GM12878 (cell line): ENCODE results near the gene FXYD4. TPM values are rescaled to one million over a fixed set of nuclear protein-coding genes. Genes with fewer than 3 reads are reported as not detected.
A peak's percentile ranks its signal among the peaks of the same experiment; 100 is the strongest.

Experiments used
- ATAC-seq: fragments of 200-7000 bp; cut with Tn5 transposase; 3 replicates; pipeline ENCODE4 v1.9.1; 2020; ENCODE audit warnings: mild to moderate bottlenecking, moderate library complexity
- BruUV-seq: library from RNA; stranded (reverse); fragments of 400-500 nt; replicated peaks from 2 replicates; lab custom pipeline; 2021; lab: Mats Ljungman, UMichigan
- CTCF ChIA-PET: fragments of 300-600 bp; sonication (Branson Sonifier 250); formaldehyde crosslinking; extraction: SDS; loops from one replicate; lab custom pipeline; 2021; ENCODE audit warnings: inconsistent platforms; lab: Yijun Ruan, JAX
- POLR2A ChIA-PET: fragments of 350-600 bp; formaldehyde crosslinking; extraction: SDS; loops from one replicate; lab custom pipeline; 2021; ENCODE audit warnings: inconsistent platforms; lab: Charles Lee
- RAD21 ChIA-PET: fragments of 300-600 bp; sonication (Branson Sonifier 250); formaldehyde crosslinking; loops from one replicate; lab custom pipeline; 2023; ENCODE audit warnings: antibody characterized with exemption; ENCODE audit not compliant: unreplicated experiment; lab: Charles Lee
- SMC1A ChIA-PET: fragments of 300-600 bp; sonication (Branson Sonifier 250); formaldehyde crosslinking; loops from one replicate; lab custom pipeline; 2023; ENCODE audit not compliant: unreplicated experiment, uncharacterized antibody; lab: Charles Lee
- DNase-seq: peaks from one replicate; pipeline ENCODE4 v3.0.0-alpha.2; 2011; ENCODE audit warnings: low read depth, low spot score
- FAIRE-seq: peaks from 3 replicates; lab custom pipeline; 2011; peaks lifted over from hg19 to GRCh38; lab: Jason Lieb, UNC
- H2AFZ ChIP-seq: 2 replicates; pipeline ENCODE4 v1.6.0; 2011; ENCODE audit warnings: low read depth, low read length, control low read depth; ENCODE audit not compliant: control insufficient read depth
- H3K27ac ChIP-seq: 2 replicates; pipeline ENCODE4 v1.5.1; 2011; ENCODE audit warnings: control low read depth; ENCODE audit not compliant: control insufficient read depth, insufficient read depth
- H3K27me3 ChIP-seq, 2 experiments: replicated peaks in 1 of 2; 2 replicates each; pipeline versions ENCODE4 v1.6.0 to v1.6.1; 2011; ENCODE audit warnings: low read length in 1 of 2; ENCODE audit not compliant: control insufficient read depth in 2 of 2, insufficient read depth in 2 of 2
- H3K36me3 ChIP-seq, 2 experiments: 2 replicates each; pipeline ENCODE4 v1.5.1; 2011; ENCODE audit warnings: low read length in 1 of 2; ENCODE audit not compliant: control insufficient read depth in 2 of 2, insufficient read depth in 2 of 2
- H3K4me1 ChIP-seq: 2 replicates; pipeline ENCODE4 v1.6.1; 2011; ENCODE audit warnings: mild to moderate bottlenecking, low read length, moderate library complexity, mixed read lengths; ENCODE audit not compliant: control insufficient read depth, insufficient read depth
- H3K4me2 ChIP-seq: 2 replicates; pipeline ENCODE4 v1.6.0; 2011; ENCODE audit warnings: control low read depth; ENCODE audit not compliant: control insufficient read depth, insufficient read depth
- H3K4me3 ChIP-seq: fragments of 200-600 bp; sonication (generic); 2 replicates; pipeline ENCODE4 v1.5.1; 2016
- H3K79me2 ChIP-seq: 2 replicates; pipeline ENCODE4 v1.6.0; 2011; ENCODE audit warnings: low read length; ENCODE audit not compliant: control insufficient read depth, insufficient read depth
- H3K9ac ChIP-seq: 2 replicates; pipeline ENCODE4 v1.8.0; 2011; ENCODE audit warnings: low read length, control low read depth, mixed read lengths; ENCODE audit not compliant: control insufficient read depth, insufficient read depth
- H3K9me3 ChIP-seq: replicated peaks from 3 replicates; pipeline ENCODE4 v1.5.1; 2011; ENCODE audit warnings: mild to moderate bottlenecking, low read length; ENCODE audit not compliant: control insufficient read depth, insufficient read depth
- H4K20me1 ChIP-seq: 2 replicates; pipeline ENCODE4 v1.6.0; 2011; ENCODE audit not compliant: control insufficient read depth, insufficient read depth
- CHD1 ChIP-seq: IDR thresholded peaks from 2 replicates; pipeline ENCODE4 v1.6.1; 2012; ENCODE audit warnings: low read depth, low read length, improper control_type of control experiment
- IKZF2 ChIP-seq, 2 experiments: fragments of 450-650 bp; IDR thresholded peaks; 2 replicates each; pipeline ENCODE4 v1.6.1; 2017; ENCODE audit warnings: mild to moderate bottlenecking in 2 of 2, moderate library complexity in 2 of 2
- LARP7 ChIP-seq: fragments of 450-650 bp; IDR thresholded peaks from 2 replicates; pipeline ENCODE4 v1.6.1; 2017; ENCODE audit warnings: mild to moderate bottlenecking
- RAD21 ChIP-seq: IDR thresholded peaks from 2 replicates; pipeline ENCODE4 v1.6.1; 2011; ENCODE audit warnings: mild to moderate bottlenecking, low read depth, low read length, moderate library complexity; ENCODE audit not compliant: insufficient read depth
- WRNIP1 ChIP-seq: IDR thresholded peaks from 2 replicates; pipeline ENCODE4 v1.6.1; 2011; ENCODE audit warnings: low read depth, low read length, improper control_type of control experiment, borderline replicate concordance
- WGBS: methylation state at CpG from one replicate; pipeline ENCODE4 v1.1.6; 2016; ENCODE audit warnings: low lambda C conversion rate; ENCODE audit not compliant: insufficient replicate concordance, insufficient coverage; ENCODE audit errors: missing lambda C conversion rate; 5-methylcytosine and 5-hydroxymethylcytosine counted together
- in situ Hi-C: fragments of 300-500 bp; cut with MboI; formaldehyde crosslinking; loops from 9 replicates; pipeline ENCODE4 v1.14.3; 2018; ENCODE audit warnings: mixed read lengths
- intact Hi-C: fragments of 100-400 bp; cut with micrococcal nuclease; formaldehyde crosslinking; loops from one replicate; pipeline ENCODE4 v1.14.2; 2022; ENCODE audit not compliant: unreplicated experiment
- polyA plus RNA-seq, 11 experiments: library from polyadenylated mRNA; depleted of rRNA in 4 of 11; unstranded in 6 of 11; stranded (reverse) in 5 of 11; fragments of >200 nt; fragmentation: Nextera tagmentation in 4 of 11; fragmentation: Illumina TruSeq in 1 of 11; extraction: Ambion mirVana in 4 of 11; extraction: Trizol in 1 of 11; gene quantifications; 1 replicate in 1 of 11; 2 replicates in 10 of 11; pipeline versions ENCODE4 v1.2.1 to v1.2.3, GENCODE V29; 2011 to 2016; ENCODE audit warnings: inconsistent platforms in 2 of 11, missing spikeins in 2 of 11, low read depth in 1 of 11
- total RNA-seq, 4 experiments: library from RNA; depleted of rRNA in 3 of 4; stranded (reverse); fragments of >200 nt in 3 of 4; fragmentation: Illumina TruSeq in 1 of 4; extraction: Trizol in 1 of 4; gene quantifications; 2 replicates each; pipeline versions ENCODE4 v1.2.1 to v1.2.3, GENCODE V29; 2013 to 2021
- TF ChIP-seq, protein P1 (sequence below): fragments of 450-650 bp; IDR thresholded peaks from 2 replicates; pipeline ENCODE4 v1.6.1; 2016; ENCODE audit warnings: mild to moderate bottlenecking, moderate library complexity, borderline replicate concordance
- TF ChIP-seq, protein P2 (sequence below): fragments of 150-350 bp; IDR thresholded peaks from 2 replicates; pipeline ENCODE4 v1.6.1; 2014; ENCODE audit warnings: mild to moderate bottlenecking, low read depth, low read length
- TF ChIP-seq, protein P3 (sequence below), 3 experiments: IDR thresholded peaks in 2 of 3; conservative IDR thresholded peaks in 1 of 3; 2 replicates each; pipeline ENCODE4 v1.5.1; 2011; ENCODE audit warnings: low read depth in 3 of 3, low read length in 3 of 3, mild to moderate bottlenecking in 3 of 3, control low read depth in 2 of 3, moderate library complexity in 2 of 3, inconsistent platforms in 1 of 3, mixed read lengths in 1 of 3; ENCODE audit not compliant: control insufficient read depth in 2 of 3, insufficient read depth in 1 of 3; ENCODE audit errors: extremely low read depth in 1 of 3

FXYD4 gene
- total and polyA plus RNA-seq, 10 of the 15 experiments (the other 5 are each of a cell fraction or from before 2014, with no cell fraction given), result not detected

DNA sequence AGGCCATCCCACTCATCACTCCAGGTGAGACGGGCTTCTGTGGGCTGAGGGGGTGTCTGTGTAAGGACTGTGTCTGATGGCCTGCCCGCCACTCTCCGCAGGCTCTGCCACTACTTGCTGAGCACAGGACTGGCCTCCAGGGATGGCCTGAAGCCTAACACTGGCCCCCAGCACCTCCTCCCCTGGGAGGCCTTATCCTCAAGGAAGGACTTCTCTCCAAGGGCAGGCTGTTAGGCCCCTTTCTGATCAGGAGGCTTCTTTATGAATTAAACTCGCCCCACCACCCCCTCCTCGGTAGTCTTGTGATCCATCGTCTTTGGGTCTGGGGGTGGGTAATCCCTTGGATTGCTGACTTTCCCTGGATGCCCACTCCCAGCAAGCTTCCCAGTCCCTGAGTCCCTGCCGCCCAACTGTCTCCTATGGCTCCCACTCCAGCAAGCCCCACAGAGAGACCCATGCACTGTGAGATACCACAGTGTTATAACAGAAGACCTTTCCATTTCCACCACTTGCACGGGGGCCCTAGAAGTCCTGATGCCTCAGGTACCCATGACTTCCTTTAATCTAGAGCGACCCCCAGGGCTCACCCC lies 4.7 kb downstream of the FXYD4 start (continued):
- TF ChIP-seq, protein P1, sequence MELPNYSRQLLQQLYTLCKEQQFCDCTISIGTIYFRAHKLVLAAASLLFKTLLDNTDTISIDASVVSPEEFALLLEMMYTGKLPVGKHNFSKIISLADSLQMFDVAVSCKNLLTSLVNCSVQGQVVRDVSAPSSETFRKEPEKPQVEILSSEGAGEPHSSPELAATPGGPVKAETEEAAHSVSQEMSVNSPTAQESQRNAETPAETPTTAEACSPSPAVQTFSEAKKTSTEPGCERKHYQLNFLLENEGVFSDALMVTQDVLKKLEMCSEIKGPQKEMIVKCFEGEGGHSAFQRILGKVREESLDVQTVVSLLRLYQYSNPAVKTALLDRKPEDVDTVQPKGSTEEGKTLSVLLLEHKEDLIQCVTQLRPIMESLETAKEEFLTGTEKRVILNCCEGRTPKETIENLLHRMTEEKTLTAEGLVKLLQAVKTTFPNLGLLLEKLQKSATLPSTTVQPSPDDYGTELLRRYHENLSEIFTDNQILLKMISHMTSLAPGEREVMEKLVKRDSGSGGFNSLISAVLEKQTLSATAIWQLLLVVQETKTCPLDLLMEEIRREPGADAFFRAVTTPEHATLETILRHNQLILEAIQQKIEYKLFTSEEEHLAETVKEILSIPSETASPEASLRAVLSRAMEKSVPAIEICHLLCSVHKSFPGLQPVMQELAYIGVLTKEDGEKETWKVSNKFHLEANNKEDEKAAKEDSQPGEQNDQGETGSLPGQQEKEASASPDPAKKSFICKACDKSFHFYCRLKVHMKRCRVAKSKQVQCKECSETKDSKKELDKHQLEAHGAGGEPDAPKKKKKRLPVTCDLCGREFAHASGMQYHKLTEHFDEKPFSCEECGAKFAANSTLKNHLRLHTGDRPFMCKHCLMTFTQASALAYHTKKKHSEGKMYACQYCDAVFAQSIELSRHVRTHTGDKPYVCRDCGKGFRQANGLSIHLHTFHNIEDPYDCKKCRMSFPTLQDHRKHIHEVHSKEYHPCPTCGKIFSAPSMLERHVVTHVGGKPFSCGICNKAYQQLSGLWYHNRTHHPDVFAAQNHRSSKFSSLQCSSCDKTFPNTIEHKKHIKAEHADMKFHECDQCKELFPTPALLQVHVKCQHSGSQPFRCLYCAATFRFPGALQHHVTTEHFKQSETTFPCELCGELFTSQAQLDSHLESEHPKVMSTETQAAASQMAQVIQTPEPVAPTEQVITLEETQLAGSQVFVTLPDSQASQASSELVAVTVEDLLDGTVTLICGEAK, result no peak
- TF ChIP-seq LARP7, result no peak
- TF ChIP-seq, protein P2, sequence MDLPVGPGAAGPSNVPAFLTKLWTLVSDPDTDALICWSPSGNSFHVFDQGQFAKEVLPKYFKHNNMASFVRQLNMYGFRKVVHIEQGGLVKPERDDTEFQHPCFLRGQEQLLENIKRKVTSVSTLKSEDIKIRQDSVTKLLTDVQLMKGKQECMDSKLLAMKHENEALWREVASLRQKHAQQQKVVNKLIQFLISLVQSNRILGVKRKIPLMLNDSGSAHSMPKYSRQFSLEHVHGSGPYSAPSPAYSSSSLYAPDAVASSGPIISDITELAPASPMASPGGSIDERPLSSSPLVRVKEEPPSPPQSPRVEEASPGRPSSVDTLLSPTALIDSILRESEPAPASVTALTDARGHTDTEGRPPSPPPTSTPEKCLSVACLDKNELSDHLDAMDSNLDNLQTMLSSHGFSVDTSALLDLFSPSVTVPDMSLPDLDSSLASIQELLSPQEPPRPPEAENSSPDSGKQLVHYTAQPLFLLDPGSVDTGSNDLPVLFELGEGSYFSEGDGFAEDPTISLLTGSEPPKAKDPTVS, result no peak

DNA sequence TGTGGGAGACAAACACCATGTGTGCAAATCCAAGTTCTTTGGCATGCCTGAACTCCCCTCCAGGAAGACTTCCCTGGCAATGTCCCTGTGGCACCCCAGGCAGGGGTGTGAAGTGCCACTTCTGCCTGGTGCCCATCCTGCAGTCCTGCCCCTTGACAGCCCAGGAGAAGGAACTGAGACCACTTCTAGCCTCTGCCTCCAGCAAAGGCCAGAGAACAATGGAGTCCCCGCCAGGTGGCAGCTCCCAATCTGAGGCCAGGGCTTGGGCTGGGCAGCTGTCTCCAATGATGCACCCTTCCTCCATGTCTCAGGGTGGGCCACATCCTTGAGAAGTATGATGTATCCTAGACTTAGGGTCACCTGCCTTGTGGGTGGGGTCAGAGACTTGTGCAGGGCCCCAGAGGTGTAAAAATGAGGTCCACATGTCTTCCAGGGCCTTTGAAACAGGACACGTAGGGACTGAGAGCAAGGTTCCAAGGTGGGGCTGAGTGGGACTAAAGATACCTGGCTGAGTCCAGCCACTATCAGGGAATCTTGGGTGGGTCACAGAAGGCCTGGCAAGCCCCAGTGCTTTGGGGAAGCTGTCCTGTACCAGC lies 5.5 kb downstream of the FXYD4 start:
- intact Hi-C loops (no loop called here), in situ Hi-C loops (loop anchor here (25.0 kb wide), 2 partner anchors 90 to 590 kb away; partner anchors contain the start of gene BMS1)
- Histone ChIP-seq H3K4me2 (no peak overlapping the region), H3K27ac (no peak overlapping the region), H3K9ac (no peak overlapping the region), H3K4me1 (no peaks in the 10 kb centered on the region), H3K27me3 (no peaks in the 10 kb centered on the region; a peak in 1 of 4 replicates), H3K36me3 (no peaks in the 10 kb centered on the region), H3K79me2 (no peaks in the 10 kb centered on the region), H3K9me3 (no peaks in the 10 kb centered on the region), H3K4me3 (no peak overlapping the region), H4K20me1 (no peaks in the 10 kb centered on the region), H2AFZ (no peak overlapping the region)
- RAD21 ChIA-PET, result interaction anchor here (1.0 kb wide), 1 partner anchor 84 kb away, joined by 3 read pairs; no protein-coding TSS in a partner anchor
- BruUV-seq, result no TSS peak
- WGBS, result 0% methylated on average over 2 of the region's 2 CpGs
- SMC1A ChIA-PET, result no interaction called here
- DNase-seq (no peak), FAIRE-seq (no peak), ATAC-seq (peak; percentile 62)
- POLR2A ChIA-PET, result no interaction called here
- CTCF ChIA-PET, result interaction anchor here (1.0 kb wide), 1 partner anchor 84 kb away, joined by 3 read pairs; no protein-coding TSS in a partner anchor
- TF ChIP-seq IKZF2 (IDR thresholded peaks at IDR 0.05) (no peak), RAD21 (peak; percentile 6; the same call in 1 of the 2 replicates), CHD1 (no peak), WRNIP1 (no peak)
- TF ChIP-seq, protein P3, sequence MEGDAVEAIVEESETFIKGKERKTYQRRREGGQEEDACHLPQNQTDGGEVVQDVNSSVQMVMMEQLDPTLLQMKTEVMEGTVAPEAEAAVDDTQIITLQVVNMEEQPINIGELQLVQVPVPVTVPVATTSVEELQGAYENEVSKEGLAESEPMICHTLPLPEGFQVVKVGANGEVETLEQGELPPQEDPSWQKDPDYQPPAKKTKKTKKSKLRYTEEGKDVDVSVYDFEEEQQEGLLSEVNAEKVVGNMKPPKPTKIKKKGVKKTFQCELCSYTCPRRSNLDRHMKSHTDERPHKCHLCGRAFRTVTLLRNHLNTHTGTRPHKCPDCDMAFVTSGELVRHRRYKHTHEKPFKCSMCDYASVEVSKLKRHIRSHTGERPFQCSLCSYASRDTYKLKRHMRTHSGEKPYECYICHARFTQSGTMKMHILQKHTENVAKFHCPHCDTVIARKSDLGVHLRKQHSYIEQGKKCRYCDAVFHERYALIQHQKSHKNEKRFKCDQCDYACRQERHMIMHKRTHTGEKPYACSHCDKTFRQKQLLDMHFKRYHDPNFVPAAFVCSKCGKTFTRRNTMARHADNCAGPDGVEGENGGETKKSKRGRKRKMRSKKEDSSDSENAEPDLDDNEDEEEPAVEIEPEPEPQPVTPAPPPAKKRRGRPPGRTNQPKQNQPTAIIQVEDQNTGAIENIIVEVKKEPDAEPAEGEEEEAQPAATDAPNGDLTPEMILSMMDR (IDR thresholded peaks at IDR 0.05 in 2 of 3, conservative IDR thresholded peaks at IDR 0.05 in 1 of 3; ENCODE audit: control insufficient read depth in 2 of 3, extremely low read depth in 1 of 3, insufficient read depth in 1 of 3, low read depth in 3 of 3, low read length in 3 of 3), result peak in 1 of 3 experiments; percentile 41; a peak in 2 of 6 replicates
